ENCODE data around the gene RNF40. TPM values are rescaled to one million over a fixed set of nuclear protein-coding genes. Genes with fewer than 3 reads are reported as not detected.
"Not testable (repeated sequence)": the region's sequence is repeated elsewhere in the genome, so short reads cannot be mapped to it uniquely, and the experiment has no call there.

The RNF40 gene
- total RNA-seq, 1 donor from 2014 or later = 69.5 TPM

GRCh38 chr16:30780549-30780948, 18.4 kb downstream of the RNF40 start:
- DNase-seq (ENCODE audit: low read depth) = no peak

GRCh38 chr16:30782486-30783279, 20.6 kb downstream of the RNF40 start:
- no peak for DNase-seq (ENCODE audit: low read depth)

GRCh38 chr16:30783280-30784109, 21.4 kb downstream of the RNF40 start:
- no peak for DNase-seq (ENCODE audit: low read depth)

- DNase-seq (ENCODE audit: low read depth) = no peak
Measured at GRCh38 chr16:30784215-30784614, 22.1 kb downstream of the RNF40 start.

GRCh38 chr16:30785126-30786106, 23.3 kb downstream of the RNF40 start:
- peak; percentile 54 for DNase-seq (ENCODE audit: low read depth)

- DNase-seq (ENCODE audit: low read depth) = peak; percentile 68
Measured at GRCh38 chr16:30786115-30786935, 24.2 kb downstream of the RNF40 start.

GRCh38 chr16:30786936-30787612, 25.0 kb downstream of the RNF40 start, which contains the start of gene ZNF629:
Gene ZNF629 (minus strand): TSS chr16:30787205. CDS start chr16:30784482, 2,723 bp downstream.
- DNase-seq (ENCODE audit: low read depth) = peak; percentile 89

GRCh38 chr16:30787613-30788378, 25.7 kb downstream of the RNF40 start:
- no peak for DNase-seq (ENCODE audit: low read depth)

- no peak for DNase-seq (ENCODE audit: low read depth)
Measured at GRCh38 chr16:30793508-30794069, 31.5 kb downstream of the RNF40 start.

GRCh38 chr16:30794634-30795033, 32.5 kb downstream of the RNF40 start:
- no peak for DNase-seq (ENCODE audit: low read depth)

- DNase-seq (ENCODE audit: low read depth) = no peak
Measured at GRCh38 chr16:30797670-30798309, 35.7 kb downstream of the RNF40 start.

GRCh38 chr16:30802936-30803335, 40.8 kb downstream of the RNF40 start:
- DNase-seq (ENCODE audit: low read depth) = no peak

- no peak for DNase-seq (ENCODE audit: low read depth)
Measured at GRCh38 chr16:30805056-30805369, 42.9 kb downstream of the RNF40 start.

GRCh38 chr16:30805370-30806169, 43.4 kb downstream of the RNF40 start:
- peak; percentile 88 for DNase-seq (ENCODE audit: low read depth)

GRCh38 chr16:30808146-30808545, 46.0 kb downstream of the RNF40 start:
- DNase-seq (ENCODE audit: low read depth) = no peak

- DNase-seq (ENCODE audit: low read depth) = not testable (repeated sequence)
Measured at GRCh38 chr16:30808890-30809426, 46.8 kb downstream of the RNF40 start.

GRCh38 chr16:30809675-30810074, 47.6 kb downstream of the RNF40 start:
- DNase-seq (ENCODE audit: low read depth) = not testable (repeated sequence)

Data from myocyte (in vitro differentiated cells).